H9 (cell line): Measurements from ENCODE around the gene PRUNE2. TPM values are rescaled to one million over a fixed set of nuclear protein-coding genes. Genes with fewer than 3 reads are reported as not detected.

Experiments used
- DNase-seq: peaks from one replicate; pipeline ENCODE4 v3.0.0-alpha.2; 2017
- H2AFZ ChIP-seq: one replicate; pipeline ENCODE4 v1.6.1; 2013; ENCODE audit warnings: mild to moderate bottlenecking, low read length, control low read depth, moderate library complexity
- H2AK5ac ChIP-seq: 2 replicates; pipeline ENCODE4 v1.6.1; 2013; ENCODE audit warnings: low read length, control low read depth, mixed read lengths; ENCODE audit not compliant: insufficient read length
- H2BK120ac ChIP-seq: one replicate; pipeline ENCODE4 v1.6.1; 2013; ENCODE audit warnings: low read depth, mild to moderate bottlenecking, low read length, control low read depth, inconsistent platforms; ENCODE audit not compliant: poor library complexity, severe bottlenecking
- H2BK12ac ChIP-seq: 2 replicates; pipeline ENCODE4 v1.6.1; 2013; ENCODE audit warnings: low read length, control low read depth, mixed read lengths, low read depth; ENCODE audit not compliant: insufficient read length
- H2BK15ac ChIP-seq: 2 replicates; pipeline ENCODE4 v1.6.1; 2013; ENCODE audit warnings: low read depth, low read length, control low read depth
- H2BK20ac ChIP-seq: one replicate; pipeline ENCODE4 v1.6.1; 2013; ENCODE audit warnings: low read depth, mild to moderate bottlenecking, low read length, control low read depth, inconsistent platforms; ENCODE audit not compliant: poor library complexity, severe bottlenecking
- H2BK5ac ChIP-seq: 2 replicates; pipeline ENCODE4 v1.6.1; 2013; ENCODE audit warnings: low read length, control low read depth, mixed read lengths; ENCODE audit not compliant: insufficient read length
- H3K14ac ChIP-seq: 2 replicates; pipeline ENCODE4 v1.6.1; 2013; ENCODE audit warnings: low read length, control low read depth; ENCODE audit not compliant: insufficient read depth
- H3K18ac ChIP-seq: 2 replicates; pipeline ENCODE4 v1.6.1; 2013; ENCODE audit warnings: low read depth, mild to moderate bottlenecking, mixed read lengths, low read length, control low read depth; ENCODE audit not compliant: insufficient read length
- H3K23ac ChIP-seq: 2 replicates; pipeline ENCODE4 v1.6.1; 2013; ENCODE audit warnings: low read length, control low read depth, mixed read lengths, low read depth; ENCODE audit not compliant: insufficient read length
- H3K23me2 ChIP-seq: 2 replicates; pipeline ENCODE4 v1.6.1; 2013; ENCODE audit warnings: low read depth, mild to moderate bottlenecking, mixed read lengths, low read length, control low read depth; ENCODE audit not compliant: insufficient read length, poor library complexity, severe bottlenecking
- H3K27ac ChIP-seq: 2 replicates; pipeline ENCODE4 v1.5.1; 2013; ENCODE audit warnings: low read length, control low read depth, mixed read lengths, low read depth; ENCODE audit not compliant: insufficient read length
- H3K27me3 ChIP-seq: 2 replicates; pipeline ENCODE4 v1.6.1; 2013; ENCODE audit warnings: low read length, control low read depth, inconsistent platforms; ENCODE audit not compliant: insufficient read depth
- H3K4ac ChIP-seq: 2 replicates; pipeline ENCODE4 v1.6.1; 2013; ENCODE audit warnings: low read depth, mild to moderate bottlenecking, control low read depth, inconsistent platforms, low read length, moderate library complexity
- H3K4me1 ChIP-seq: 2 replicates; pipeline ENCODE4 v1.6.1; 2013; ENCODE audit warnings: low read length, control low read depth, inconsistent platforms; ENCODE audit not compliant: insufficient read depth
- H3K4me2 ChIP-seq: 2 replicates; pipeline ENCODE4 v1.6.1; 2013; ENCODE audit warnings: low read length, control low read depth, mixed read lengths; ENCODE audit not compliant: insufficient read length, insufficient read depth
- H3K56ac ChIP-seq: 2 replicates; pipeline ENCODE4 v1.6.1; 2013; ENCODE audit warnings: low read depth, mild to moderate bottlenecking, mixed read lengths, low read length, control low read depth; ENCODE audit not compliant: insufficient read length
- H3K79me1 ChIP-seq: 2 replicates; pipeline ENCODE4 v1.6.1; 2013; ENCODE audit warnings: low read depth, mild to moderate bottlenecking, moderate library complexity, low read length, control low read depth, inconsistent platforms; ENCODE audit not compliant: insufficient read depth, poor library complexity, severe bottlenecking
- H3K79me2 ChIP-seq: 2 replicates; pipeline ENCODE4 v1.6.1; 2013; ENCODE audit warnings: low read length, control low read depth, inconsistent platforms; ENCODE audit not compliant: insufficient read depth
- H3K9ac ChIP-seq: 2 replicates; pipeline ENCODE4 v1.6.1; 2013; ENCODE audit warnings: low read length, control low read depth, mixed read lengths; ENCODE audit not compliant: insufficient read length; ENCODE audit errors: extremely low read depth
- H3K9me3 ChIP-seq: one replicate; pipeline ENCODE4 v1.6.1; 2013; ENCODE audit warnings: low read depth, low read length, inconsistent platforms; ENCODE audit not compliant: control insufficient read depth
- H3T11ph ChIP-seq: one replicate; pipeline ENCODE4 v1.6.1; 2013; ENCODE audit warnings: mild to moderate bottlenecking, low read length, control low read depth, inconsistent platforms
- H4K20me1 ChIP-seq: one replicate; pipeline ENCODE4 v1.6.1; 2013; ENCODE audit not compliant: control insufficient read depth, insufficient read length, insufficient read depth
- H4K5ac ChIP-seq: 2 replicates; pipeline ENCODE4 v1.6.1; 2013; ENCODE audit warnings: low read depth, mild to moderate bottlenecking, mixed read lengths, low read length, control low read depth; ENCODE audit not compliant: insufficient read length
- H4K8ac ChIP-seq: replicated peaks from 2 replicates; pipeline ENCODE4 v1.6.1; 2013; ENCODE audit warnings: low read length, control low read depth, mixed read lengths, low read depth; ENCODE audit not compliant: insufficient read length
- H4K91ac ChIP-seq: 2 replicates; pipeline ENCODE4 v1.6.1; 2013; ENCODE audit warnings: low read depth, mild to moderate bottlenecking, moderate library complexity, mixed read lengths, low read length, control low read depth; ENCODE audit not compliant: insufficient read length
- H3K27ac Mint-ChIP-seq, 3 experiments: 2 replicates in 2 of 3; 3 replicates in 1 of 3; pipeline ENCODE4 v1.8.0; 2020 to 2021; ENCODE audit warnings: mixed read lengths in 3 of 3, mild to moderate bottlenecking in 1 of 3, moderate library complexity in 1 of 3
- H3K27me3 Mint-ChIP-seq: 2 replicates; pipeline ENCODE4 v1.8.0; 2021; ENCODE audit warnings: low read depth, mild to moderate bottlenecking, moderate library complexity, mixed read lengths
- H3K36me3 Mint-ChIP-seq, 3 experiments: 2 replicates in 2 of 3; 3 replicates in 1 of 3; pipeline ENCODE4 v1.8.0; 2020 to 2021; ENCODE audit warnings: low read depth in 3 of 3, mixed read lengths in 3 of 3; ENCODE audit not compliant: insufficient read depth in 1 of 3
- H3K4me1 Mint-ChIP-seq, 2 experiments: 2 replicates each; pipeline ENCODE4 v1.8.0; 2020; ENCODE audit warnings: mixed read lengths in 2 of 2
- H3K4me3 Mint-ChIP-seq, 2 experiments: 2 replicates in 1 of 2; 3 replicates in 1 of 2; pipeline ENCODE4 v1.8.0; 2020 to 2021; ENCODE audit warnings: mild to moderate bottlenecking in 2 of 2, mixed read lengths in 2 of 2, moderate library complexity in 1 of 2
- H3K9me3 Mint-ChIP-seq, 2 experiments: 2 replicates in 1 of 2; 3 replicates in 1 of 2; pipeline ENCODE4 v1.8.0; 2020; ENCODE audit warnings: mild to moderate bottlenecking in 2 of 2, mixed read lengths in 2 of 2, moderate library complexity in 1 of 2
- WGBS: extraction: QIAGEN DNeasy Blood & Tissue Kit; methylation state at CpG from one replicate; pipeline ENCODE4 v1.1.7; 2013; ENCODE audit warnings: missing lambda C conversion rate, low lambda C conversion rate, mixed read lengths; ENCODE audit not compliant: insufficient read length; ENCODE audit errors: extremely low coverage; 5-methylcytosine and 5-hydroxymethylcytosine counted together
- total RNA-seq: library from RNA; stranded (reverse); gene quantifications from 2 replicates; pipeline ENCODE4 v1.2.1, GENCODE V29; 2021
- TF ChIP-seq, protein P1 (sequence below): fragments of 200-600 bp; sonication (generic); conservative IDR thresholded peaks from 3 replicates; pipeline ENCODE4 v1.8.0; 2021; ENCODE audit warnings: antibody characterized with exemption, mild to moderate bottlenecking

Gene PRUNE2
- total RNA-seq, 1 experiment from 2014 or later, result 12.1 TPM

- no peak overlapping the region for H3K4me2 ChIP-seq
Observed at GRCh38 chr9:76868897-76869296, 37.0 kb downstream of the PRUNE2 start.

More at GRCh38 chr9:76868897-76869296, 37.0 kb downstream of the PRUNE2 start:
- H2BK5ac ChIP-seq, result no peak overlapping the region
- no peak for DNase-seq
- no peaks in the 10 kb centered on the region for H3K23me2 ChIP-seq
- H2BK20ac ChIP-seq, result no peak overlapping the region
- H4K20me1 ChIP-seq, result no peaks in the 10 kb centered on the region
- no peak overlapping the region for H2AFZ ChIP-seq
- H4K8ac ChIP-seq, result no peak overlapping the region
- no peaks in the 10 kb centered on the region for H3K27me3 ChIP-seq
- H3K4ac ChIP-seq, result no peak overlapping the region
- H3K79me1 ChIP-seq, result no peaks in the 10 kb centered on the region
- no peaks in the 10 kb centered on the region for H3K27me3 Mint-ChIP-seq
- no peak overlapping the region for H3K27ac Mint-ChIP-seq
- no peak overlapping the region for H3K18ac ChIP-seq
- no peak overlapping the region for H3K4me3 Mint-ChIP-seq
- no CpG with 5 or more reads among the region's 13 CpGs for WGBS
- H3K23ac ChIP-seq, result no peak overlapping the region
- H3K56ac ChIP-seq, result no peak overlapping the region
- no peak overlapping the region for H4K91ac ChIP-seq
- H3T11ph ChIP-seq, result no peak overlapping the region
- TF ChIP-seq, protein P1, sequence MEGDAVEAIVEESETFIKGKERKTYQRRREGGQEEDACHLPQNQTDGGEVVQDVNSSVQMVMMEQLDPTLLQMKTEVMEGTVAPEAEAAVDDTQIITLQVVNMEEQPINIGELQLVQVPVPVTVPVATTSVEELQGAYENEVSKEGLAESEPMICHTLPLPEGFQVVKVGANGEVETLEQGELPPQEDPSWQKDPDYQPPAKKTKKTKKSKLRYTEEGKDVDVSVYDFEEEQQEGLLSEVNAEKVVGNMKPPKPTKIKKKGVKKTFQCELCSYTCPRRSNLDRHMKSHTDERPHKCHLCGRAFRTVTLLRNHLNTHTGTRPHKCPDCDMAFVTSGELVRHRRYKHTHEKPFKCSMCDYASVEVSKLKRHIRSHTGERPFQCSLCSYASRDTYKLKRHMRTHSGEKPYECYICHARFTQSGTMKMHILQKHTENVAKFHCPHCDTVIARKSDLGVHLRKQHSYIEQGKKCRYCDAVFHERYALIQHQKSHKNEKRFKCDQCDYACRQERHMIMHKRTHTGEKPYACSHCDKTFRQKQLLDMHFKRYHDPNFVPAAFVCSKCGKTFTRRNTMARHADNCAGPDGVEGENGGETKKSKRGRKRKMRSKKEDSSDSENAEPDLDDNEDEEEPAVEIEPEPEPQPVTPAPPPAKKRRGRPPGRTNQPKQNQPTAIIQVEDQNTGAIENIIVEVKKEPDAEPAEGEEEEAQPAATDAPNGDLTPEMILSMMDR, result no peak
- no peak overlapping the region for H3K9ac ChIP-seq
- no peak overlapping the region for H3K14ac ChIP-seq
- H2AK5ac ChIP-seq, result no peak overlapping the region
- no peaks in the 10 kb centered on the region for H3K9me3 Mint-ChIP-seq
- H3K9me3 ChIP-seq, result no peaks in the 10 kb centered on the region
- H3K27ac ChIP-seq, result no peak overlapping the region
- H3K4me1 ChIP-seq, result peaks cover 2% of the 10 kb centered on the region; the same call in 1 of the 2 replicates
- no peak overlapping the region for H2BK120ac ChIP-seq
- no peaks in the 10 kb centered on the region for H3K36me3 Mint-ChIP-seq
- no peak overlapping the region for H2BK15ac ChIP-seq
- no peak overlapping the region for H4K5ac ChIP-seq
- H3K4me1 Mint-ChIP-seq, result peaks cover 35 to 40% of the 10 kb centered on the region in 2 experiments
- no peaks in the 10 kb centered on the region for H3K79me2 ChIP-seq
- H2BK12ac ChIP-seq, result no peak overlapping the region
